HCT116 (cell line): Measurements from ENCODE around the gene ARHGAP23. TPM values are rescaled to one million over a fixed set of nuclear protein-coding genes. Genes with fewer than 3 reads are reported as not detected.

Experiments
- ATAC-seq: fragments of 200-7000 bp; cut with Tn5 transposase; 2 replicates; pipeline ENCODE4 v1.9.1; 2020; ENCODE audit warnings: mild to moderate bottlenecking, moderate library complexity
- BruUV-seq: library from RNA; stranded (reverse); fragments of 400-500 nt; replicated peaks from 2 replicates; lab custom pipeline; 2021; lab: Mats Ljungman, UMichigan
- CTCF ChIA-PET: fragments of 300-600 bp; sonication (Branson Sonifier 250); formaldehyde crosslinking; loops from one replicate; lab custom pipeline; 2021; ENCODE audit warnings: antibody characterized with exemption; lab: Charles Lee
- POLR2A ChIA-PET: fragments of 300-600, 350-600 bp; sonication (Branson Sonifier 250); formaldehyde crosslinking; loops from one replicate; lab custom pipeline; 2021; ENCODE audit warnings: antibody characterized with exemption; lab: Charles Lee
- RAD21 ChIA-PET, 2 experiments: fragments of 300-600 bp; sonication (Branson Sonifier 250); formaldehyde crosslinking; loops; one replicate each; lab custom pipeline; 2023; ENCODE audit warnings: low total read pairs in 2 of 2; ENCODE audit not compliant: uncharacterized antibody in 2 of 2, unreplicated experiment in 2 of 2, low non-redundant PET in 1 of 2; lab: Charles Lee
- DNase-seq: peaks from one replicate; pipeline ENCODE4 v3.0.0-alpha.2; 2010; ENCODE audit warnings: low read depth, low spot score
- H2AFZ ChIP-seq: fragments of 200-600 bp; shearing (Covaris generic), sonication (generic); 2 replicates; pipeline ENCODE4 v1.6.1; 2017; ENCODE audit warnings: low read depth, mixed run types, mixed read lengths, antibody characterized with exemption, low read length; ENCODE audit not compliant: poor library complexity, severe bottlenecking
- H3K27ac ChIP-seq: 2 replicates; pipeline ENCODE4 v1.5.1; 2012; ENCODE audit warnings: low read depth, low read length
- H3K27me3 ChIP-seq: fragments of 200-600 bp; sonication (generic); 2 replicates; pipeline ENCODE4 v1.6.1; 2016; ENCODE audit warnings: mixed run types, low read length, mixed read lengths; ENCODE audit not compliant: insufficient read depth
- H3K36me3 ChIP-seq, 2 experiments: fragments of 200-500 bp in 1 of 2; fragments of 200-600 bp in 1 of 2; sonication (Bioruptor generic) in 1 of 2; sonication (generic) in 1 of 2; 2 replicates each; pipeline versions ENCODE4 v1.5.1 to v1.6.1; 2014 to 2016; ENCODE audit warnings: low read length in 2 of 2, inconsistent platforms in 1 of 2, mixed read lengths in 1 of 2, mixed run types in 1 of 2; ENCODE audit not compliant: insufficient read depth in 2 of 2, control insufficient read depth in 1 of 2
- H3K4me1 ChIP-seq, 2 experiments: fragments of 200-600 bp in 1 of 2; sonication (generic) in 1 of 2; 2 replicates each; pipeline versions ENCODE4 v1.5.1 to v1.6.1; 2012 to 2017; ENCODE audit warnings: low read length in 2 of 2, inconsistent platforms in 1 of 2, mild to moderate bottlenecking in 1 of 2, mixed read lengths in 1 of 2, mixed run types in 1 of 2, moderate library complexity in 1 of 2; ENCODE audit not compliant: insufficient read depth in 2 of 2, control insufficient read depth in 1 of 2
- H3K4me2 ChIP-seq: fragments of 200-600 bp; sonication (generic); 2 replicates; pipeline ENCODE4 v1.6.1; 2017; ENCODE audit warnings: mixed run types, low read length, mixed read lengths
- H3K4me3 ChIP-seq, 2 experiments: fragments of 200-600 bp in 1 of 2; sonication (generic) in 1 of 2; replicated peaks in 1 of 2; 2 replicates each; pipeline ENCODE4 v1.5.1; 2011 to 2016; ENCODE audit warnings: low read length in 2 of 2, control low read depth in 1 of 2, low read depth in 1 of 2, mild to moderate bottlenecking in 1 of 2, mixed read lengths in 1 of 2, mixed run types in 1 of 2
- H3K79me2 ChIP-seq: fragments of 200-600 bp; sonication (generic); 2 replicates; pipeline ENCODE4 v1.6.1; 2017; ENCODE audit warnings: mild to moderate bottlenecking, mixed run types, low read length, moderate library complexity, mixed read lengths; ENCODE audit not compliant: insufficient read depth
- H3K9ac ChIP-seq: fragments of 200-600 bp; sonication (generic); 2 replicates; pipeline ENCODE4 v1.6.1; 2016; ENCODE audit warnings: low read length, mixed read lengths
- H3K9me2 ChIP-seq: fragments of 200-600 bp; sonication (generic), shearing (Covaris generic); 2 replicates; pipeline ENCODE4 v1.6.1; 2017; ENCODE audit warnings: mixed run types, mild to moderate bottlenecking, moderate library complexity; ENCODE audit not compliant: insufficient read depth
- H3K9me3 ChIP-seq, 2 experiments: fragments of 200-500 bp in 1 of 2; fragments of 200-600 bp in 1 of 2; sonication (Bioruptor generic) in 1 of 2; sonication (generic) in 1 of 2; 2 replicates each; pipeline ENCODE4 v1.6.1; 2014 to 2017; ENCODE audit warnings: low read length in 2 of 2, mixed read lengths in 2 of 2, inconsistent platforms in 1 of 2, low read depth in 1 of 2, mild to moderate bottlenecking in 1 of 2, mixed run types in 1 of 2, moderate library complexity in 1 of 2; ENCODE audit not compliant: control insufficient read depth in 1 of 2, insufficient read depth in 1 of 2
- H4K20me1 ChIP-seq: fragments of 200-600 bp; sonication (generic), shearing (Covaris generic); 2 replicates; pipeline ENCODE4 v1.6.1; 2017; ENCODE audit warnings: mixed run types, mild to moderate bottlenecking, moderate library complexity; ENCODE audit not compliant: insufficient read depth
- ATF3 ChIP-seq: IDR thresholded peaks from 2 replicates; pipeline ENCODE4 v1.6.1; 2012
- CBX3 ChIP-seq: IDR thresholded peaks from 2 replicates; pipeline ENCODE4 v1.6.1; 2012; ENCODE audit warnings: low read depth
- CEBPB ChIP-seq: IDR thresholded peaks from 2 replicates; pipeline ENCODE4 v1.6.1; 2012; ENCODE audit warnings: low read depth
- CTCF ChIP-seq, 3 experiments: fragments of 200-600 bp in 1 of 3; sonication (generic) in 1 of 3; IDR thresholded peaks in 2 of 3; conservative IDR thresholded peaks in 1 of 3; 2 replicates each; pipeline ENCODE4 v1.5.1; 2012 to 2017; ENCODE audit warnings: low read depth in 2 of 3, low read length in 2 of 3, antibody characterized with exemption in 1 of 3, borderline replicate concordance in 1 of 3, control low read depth in 1 of 3, mild to moderate bottlenecking in 1 of 3, mixed read lengths in 1 of 3, mixed run types in 1 of 3, moderate library complexity in 1 of 3; ENCODE audit not compliant: insufficient read depth in 1 of 3
- EGR1 ChIP-seq: IDR thresholded peaks from 2 replicates; pipeline ENCODE4 v1.6.1; 2012; ENCODE audit warnings: low read depth
- ELF1 ChIP-seq: IDR thresholded peaks from 2 replicates; pipeline ENCODE4 v1.6.1; 2012; ENCODE audit warnings: low read depth, borderline replicate concordance
- EZH2 ChIP-seq: fragments of 200-600 bp; sonication (generic); IDR thresholded peaks from 2 replicates; pipeline ENCODE4 v1.6.1; 2017; ENCODE audit warnings: antibody characterized with exemption, mixed run types
- EZH2phosphoT487 ChIP-seq: fragments of 200-600 bp; IDR thresholded peaks from 2 replicates; pipeline ENCODE4 v1.6.1; 2018; ENCODE audit warnings: antibody characterized with exemption, borderline replicate concordance
- JUND ChIP-seq: IDR thresholded peaks from 2 replicates; pipeline ENCODE4 v1.6.1; 2012
- MAX ChIP-seq: IDR thresholded peaks from 2 replicates; pipeline ENCODE4 v1.6.1; 2012
- POLR2A ChIP-seq: IDR thresholded peaks from 2 replicates; pipeline ENCODE4 v1.7.0; 2011; ENCODE audit warnings: borderline replicate concordance; ENCODE audit not compliant: insufficient read depth, insufficient read length; ENCODE audit errors: extremely low read depth
- SP1 ChIP-seq: IDR thresholded peaks from 2 replicates; pipeline ENCODE4 v1.6.1; 2012; ENCODE audit warnings: low read depth
- SRF ChIP-seq: IDR thresholded peaks from 2 replicates; pipeline ENCODE4 v1.6.1; 2012; ENCODE audit warnings: low read depth
- TCF7L2 ChIP-seq: IDR thresholded peaks from 2 replicates; pipeline ENCODE4 v1.7.0; 2011; ENCODE audit warnings: borderline replicate concordance, inconsistent platforms; ENCODE audit not compliant: insufficient read depth, insufficient read length; ENCODE audit errors: extremely low read depth
- YY1 ChIP-seq: IDR thresholded peaks from 2 replicates; pipeline ENCODE4 v1.6.1; 2011; ENCODE audit warnings: low read length, low read depth, moderate library complexity, mild to moderate bottlenecking; ENCODE audit not compliant: insufficient replicate concordance; ENCODE audit errors: extremely low read depth
- ZBTB33 ChIP-seq: IDR thresholded peaks from 2 replicates; pipeline ENCODE4 v1.6.1; 2011; ENCODE audit warnings: mild to moderate bottlenecking, low read length, moderate library complexity; ENCODE audit not compliant: insufficient replicate concordance; ENCODE audit errors: extremely low read depth
- ZNF274 ChIP-seq: fragments of 200-500 bp; sonication (Bioruptor generic); IDR thresholded peaks from 2 replicates; pipeline ENCODE4 v1.6.1; 2014; ENCODE audit warnings: mild to moderate bottlenecking, low read depth, low read length, inconsistent platforms
- intact Hi-C: fragments of 100-400 bp; cut with micrococcal nuclease; formaldehyde crosslinking; loops from 2 replicates; pipeline ENCODE4 v1.10.0; 2022
- total RNA-seq: library from RNA; stranded (reverse); gene quantifications from one replicate; pipeline ENCODE4 v1.2.1, GENCODE V29; 2021; ENCODE audit not compliant: unreplicated experiment

ARHGAP23 gene
- total RNA-seq, 1 experiment from 2014 or later: 41.0 TPM

- no peaks in the 10 kb centered on the region for H3K79me2 ChIP-seq
- H3K27me3 ChIP-seq: no peaks in the 10 kb centered on the region
- ATAC-seq (no peak), DNase-seq (no peak)
- no peak overlapping the region for H3K27ac ChIP-seq
- H2AFZ ChIP-seq: no peak overlapping the region
- no peaks in the 10 kb centered on the region for H3K9me3 ChIP-seq
- intact Hi-C loops: no loop called here
- no peaks in the 10 kb centered on the region for H3K36me3 ChIP-seq
- no peaks in the 10 kb centered on the region for H4K20me1 ChIP-seq
- H3K4me1 ChIP-seq: peaks cover 0 to 22% of the 10 kb centered on the region in 2 experiments; a peak in 2 of 4 replicates
- ChIA-PET CTCF (interaction anchor here (2.2 kb wide), 1 partner anchor 87 kb away, joined by 13 read pairs; no protein-coding TSS in a partner anchor), POLR2A (no interaction called here), RAD21 (no interaction called here)
- H3K9ac ChIP-seq: no peak overlapping the region
- H3K9me2 ChIP-seq: no peaks in the 10 kb centered on the region
- no peak overlapping the region for H3K4me2 ChIP-seq
- no peak overlapping the region for H3K4me3 ChIP-seq
- no TSS peak for BruUV-seq
- TF ChIP-seq SRF (no peak), EZH2 (no peak), ATF3 (no peak), EGR1 (no peak), CBX3 (no peak), ZBTB33 (no peak), TCF7L2 (no peak), EZH2phosphoT487 (no peak), ELF1 (no peak), POLR2A (no peak), YY1 (no peak), SP1 (no peak), CEBPB (no peak), CTCF (IDR thresholded peaks at IDR 0.05 in 2 of 3, conservative IDR thresholded peaks at IDR 0.05 in 1 of 3; ENCODE audit: borderline replicate concordance in 1 of 3, insufficient read depth in 1 of 3, low read depth in 2 of 3, low read length in 2 of 3) (no peak), JUND (no peak), ZNF274 (no peak), MAX (no peak)
Measured at GRCh38 chr17:38510421-38511149, 82.3 kb downstream of the ARHGAP23 start.
